ENCODE measurements around the gene MLH3.

- TF ChIP-seq RCOR1 (conservative IDR thresholded peaks at IDR 0.05; ENCODE audit: low read depth, low read length) (no peak), EZH2 (IDR thresholded peaks at IDR 0.05; ENCODE audit: borderline replicate concordance, control insufficient read depth, low read depth, low read length) (no peak), GABPA (IDR thresholded peaks at IDR 0.05; ENCODE audit: low read depth) (no peak), HDAC2 (IDR thresholded peaks at IDR 0.05) (no peak), CHD1 (IDR thresholded peaks at IDR 0.05; ENCODE audit: low read depth, low read length) (no peak), TARDBP (IDR thresholded peaks at IDR 0.05; ENCODE audit: borderline replicate concordance) (no peak), PRDM15 (CRISPR knock-in tag; IDR thresholded peaks at IDR 0.05) (no peak)
- TF ChIP-seq, protein P1, sequence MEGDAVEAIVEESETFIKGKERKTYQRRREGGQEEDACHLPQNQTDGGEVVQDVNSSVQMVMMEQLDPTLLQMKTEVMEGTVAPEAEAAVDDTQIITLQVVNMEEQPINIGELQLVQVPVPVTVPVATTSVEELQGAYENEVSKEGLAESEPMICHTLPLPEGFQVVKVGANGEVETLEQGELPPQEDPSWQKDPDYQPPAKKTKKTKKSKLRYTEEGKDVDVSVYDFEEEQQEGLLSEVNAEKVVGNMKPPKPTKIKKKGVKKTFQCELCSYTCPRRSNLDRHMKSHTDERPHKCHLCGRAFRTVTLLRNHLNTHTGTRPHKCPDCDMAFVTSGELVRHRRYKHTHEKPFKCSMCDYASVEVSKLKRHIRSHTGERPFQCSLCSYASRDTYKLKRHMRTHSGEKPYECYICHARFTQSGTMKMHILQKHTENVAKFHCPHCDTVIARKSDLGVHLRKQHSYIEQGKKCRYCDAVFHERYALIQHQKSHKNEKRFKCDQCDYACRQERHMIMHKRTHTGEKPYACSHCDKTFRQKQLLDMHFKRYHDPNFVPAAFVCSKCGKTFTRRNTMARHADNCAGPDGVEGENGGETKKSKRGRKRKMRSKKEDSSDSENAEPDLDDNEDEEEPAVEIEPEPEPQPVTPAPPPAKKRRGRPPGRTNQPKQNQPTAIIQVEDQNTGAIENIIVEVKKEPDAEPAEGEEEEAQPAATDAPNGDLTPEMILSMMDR (IDR thresholded peaks at IDR 0.05 in 2 of 3, conservative IDR thresholded peaks at IDR 0.05 in 1 of 3; ENCODE audit: control insufficient read depth in 2 of 3, extremely low read depth in 1 of 3, insufficient read depth in 1 of 3, low read depth in 3 of 3, low read length in 3 of 3), result no peak
These were observed 4.4 kb downstream of the MLH3 start for GRCh38 chr14:75046899-75047298.
